ENCODE results near the gene HSD17B12. TPM values are rescaled to one million over a fixed set of nuclear protein-coding genes. Genes with fewer than 3 reads are reported as not detected.
"Not testable (repeated sequence)": the region's sequence is repeated elsewhere in the genome, so short reads cannot be mapped to it uniquely, and the experiment has no call there.

HSD17B12 gene
- 113 TPM for total RNA-seq

DNA sequence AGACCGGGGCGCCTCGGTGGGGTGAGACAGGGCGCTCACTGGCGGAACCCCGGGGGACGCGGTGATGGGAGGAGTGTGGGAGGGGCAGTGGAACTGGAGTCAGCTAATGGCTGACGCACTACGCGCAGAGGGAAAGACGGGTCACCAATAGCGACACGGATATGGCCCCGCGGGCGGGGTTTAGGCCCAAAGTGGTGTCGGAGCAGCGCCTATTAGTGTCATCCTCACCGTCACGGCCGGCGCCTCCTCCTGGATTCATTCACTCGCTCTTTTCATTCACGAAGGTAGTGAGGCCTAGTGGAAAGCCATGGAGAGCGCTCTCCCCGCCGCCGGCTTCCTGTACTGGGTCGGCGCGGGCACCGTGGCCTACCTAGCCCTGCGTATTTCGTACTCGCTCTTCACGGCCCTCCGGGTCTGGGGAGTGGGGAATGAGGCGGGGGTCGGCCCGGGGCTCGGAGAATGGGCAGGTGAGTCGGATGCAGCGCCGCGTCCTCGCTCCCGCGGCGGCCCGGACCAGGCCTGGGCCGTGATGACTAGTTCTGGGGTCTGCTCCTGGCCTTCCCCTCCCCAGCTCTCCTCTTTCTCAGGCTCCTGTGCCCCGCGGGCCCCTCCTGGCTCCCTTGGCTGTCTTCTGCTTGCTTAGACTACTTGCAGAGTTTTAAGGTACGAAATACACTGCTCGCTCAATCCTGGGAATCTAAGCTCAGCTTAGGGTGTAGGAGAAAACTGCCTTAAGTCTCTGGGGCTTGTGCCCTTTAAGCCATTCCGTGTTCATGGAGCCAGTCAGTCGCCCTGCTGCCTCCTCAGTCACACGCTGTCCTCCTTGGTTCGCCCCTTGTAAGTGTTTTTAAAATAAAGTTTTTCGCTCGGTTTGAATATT, at the start of gene HSD17B12:
Gene HSD17B12, plus strand, starts transcription at position 218 of the 880 bp plus-strand sequence. Its CDS starts 90 bp downstream, at position 308.
- DNase-seq (ENCODE audit: low spot score) = peak; percentile 99

- no peak for DNase-seq (ENCODE audit: low spot score)
These were observed 48.8 kb upstream of the HSD17B12 start for GRCh38 chr11:43631732-43632131.

GRCh38 chr11:43632181-43632580, 48.4 kb upstream of the HSD17B12 start:
- no peak for DNase-seq (ENCODE audit: low spot score)

DNA sequence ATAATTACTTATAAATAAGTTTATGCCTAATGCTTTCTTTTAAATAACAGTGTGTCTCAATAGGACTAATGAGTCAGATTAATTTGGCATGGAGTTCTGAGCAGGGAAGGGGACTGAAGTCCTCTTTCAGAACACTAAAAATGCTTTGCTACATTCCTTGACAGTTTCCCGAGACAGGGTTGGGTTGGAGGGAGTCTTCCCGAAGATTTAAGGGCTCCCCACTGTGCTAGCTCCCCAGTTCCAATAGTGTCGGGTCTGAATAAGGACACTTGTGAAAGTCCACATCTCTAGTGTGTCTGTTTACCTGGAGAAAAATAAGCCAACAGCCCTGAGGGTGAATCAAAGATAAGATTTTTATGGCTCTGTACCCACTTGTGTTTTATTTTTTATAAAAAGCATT, 41.8 kb upstream of the HSD17B12 start:
- no peak for DNase-seq (ENCODE audit: low spot score)

DNA sequence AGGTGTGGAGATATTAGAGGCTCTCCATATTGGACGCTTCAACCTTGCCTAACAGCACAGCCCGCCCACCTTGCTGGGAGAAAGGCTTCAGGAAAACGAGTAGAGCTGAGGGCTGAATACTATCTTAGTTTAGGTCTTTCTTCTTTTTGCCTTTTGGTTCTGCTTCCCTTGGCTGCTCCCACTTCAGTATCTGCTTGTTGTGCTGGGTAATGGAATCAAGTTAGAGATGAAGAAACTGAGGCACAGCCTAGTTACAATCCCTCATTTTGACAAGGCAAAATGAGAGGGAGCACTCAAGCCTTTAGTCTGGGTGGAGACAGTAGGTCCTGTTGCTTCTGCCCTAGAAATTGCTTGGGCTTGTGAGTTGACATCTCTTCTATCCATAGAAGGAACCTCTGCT, 41.3 kb upstream of the HSD17B12 start:
- no peak for DNase-seq (ENCODE audit: low spot score)

DNA sequence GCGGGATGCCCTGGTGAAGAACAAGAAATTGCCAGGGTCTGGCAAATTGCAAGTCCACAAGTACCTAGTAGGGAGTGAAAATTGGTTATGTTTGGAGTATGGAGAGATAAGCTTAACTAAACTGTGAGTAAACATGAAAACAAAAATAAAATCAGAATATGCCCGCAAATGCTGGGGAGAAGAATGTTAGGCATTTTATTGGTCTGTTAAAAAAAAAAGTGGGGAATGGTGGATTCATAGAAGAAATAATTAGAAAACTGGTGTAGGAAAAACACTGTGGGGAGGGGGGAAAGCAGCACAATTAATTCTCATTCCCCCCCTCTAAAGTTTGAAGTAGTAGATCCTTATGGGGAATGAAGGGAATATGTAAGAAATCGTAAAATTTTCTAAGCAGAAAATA, 40.6 kb upstream of the HSD17B12 start:
- no peak for DNase-seq (ENCODE audit: low spot score)

- peak; percentile 90 for DNase-seq (ENCODE audit: low spot score)
These were observed 36.5 kb upstream of the HSD17B12 start for GRCh38 chr11:43643898-43644620.

DNA sequence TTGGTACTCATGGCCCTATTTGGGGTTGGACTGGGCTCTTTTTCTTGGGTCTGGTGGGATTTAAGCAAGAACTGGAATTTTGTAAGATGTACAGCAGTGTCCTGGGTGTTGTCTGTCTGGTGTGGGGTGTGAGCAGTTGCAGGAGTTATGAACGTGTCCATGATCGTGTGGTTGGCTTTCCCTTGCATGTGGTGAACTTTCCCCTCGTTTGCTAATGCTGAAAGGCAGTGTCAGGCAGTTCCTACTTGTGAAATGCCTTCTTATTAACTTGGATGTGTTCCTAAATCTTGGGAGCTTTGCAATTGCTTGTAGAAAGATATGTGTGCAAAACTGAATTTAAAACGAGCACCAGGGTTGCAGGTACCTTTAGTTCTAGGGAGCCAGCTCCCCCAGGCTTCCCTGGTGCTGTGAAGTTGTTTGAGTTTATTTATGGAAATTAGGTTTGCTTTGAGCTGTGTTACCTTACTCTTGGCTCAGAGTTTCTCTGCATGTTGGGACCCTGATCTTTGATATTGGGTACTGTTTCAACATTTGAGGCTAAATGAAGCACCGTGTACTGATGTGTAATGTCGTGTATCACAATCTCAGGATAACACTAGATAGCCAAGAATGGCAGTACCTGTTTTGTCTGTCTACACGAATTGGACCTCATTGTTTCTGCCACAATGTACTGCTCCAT, 35.8 kb upstream of the HSD17B12 start:
- no peak for DNase-seq (ENCODE audit: low spot score)

GRCh38 chr11:43646767-43647166, 33.8 kb upstream of the HSD17B12 start:
- no peak for DNase-seq (ENCODE audit: low spot score)

DNA sequence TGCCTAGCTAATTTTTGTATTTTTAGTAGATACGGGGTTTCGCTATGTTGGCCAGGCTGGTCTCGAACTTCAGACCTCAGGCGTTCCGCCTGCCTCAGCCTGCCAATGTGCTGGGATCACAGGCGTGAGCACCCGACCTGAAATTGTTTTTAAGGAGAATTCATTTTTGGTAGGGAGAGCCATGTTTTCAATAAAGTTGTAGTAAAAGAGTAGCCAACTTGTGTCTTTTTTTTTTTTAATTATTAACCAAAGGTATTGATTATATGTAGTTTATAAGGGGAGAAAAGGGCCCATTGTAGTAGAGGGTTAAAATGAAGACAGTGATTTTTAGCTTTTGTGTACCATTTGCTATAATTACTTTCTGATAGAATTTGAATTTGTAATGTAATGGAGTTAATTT, 31.6 kb upstream of the HSD17B12 start:
- DNase-seq (ENCODE audit: low spot score) = no peak

DNA sequence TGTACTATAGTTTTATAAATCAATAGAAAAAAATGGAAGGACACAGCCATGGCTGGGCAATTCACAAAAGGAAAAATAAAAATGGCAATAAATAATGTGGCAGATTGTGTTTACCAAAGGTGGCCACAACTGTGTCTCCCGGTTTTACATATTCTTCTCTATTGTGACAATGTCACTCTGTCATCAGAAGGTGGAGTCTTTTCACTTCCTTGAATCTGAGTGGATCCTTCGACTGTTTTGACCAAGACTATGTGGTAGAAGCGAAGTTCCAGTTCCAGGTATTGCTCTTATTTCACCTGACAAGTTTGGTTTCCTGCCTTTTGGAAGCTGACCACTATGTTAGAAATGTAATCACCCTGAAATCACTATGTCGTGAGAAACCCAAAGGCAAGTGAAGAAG, 31.0 kb upstream of the HSD17B12 start:
- no peak for DNase-seq (ENCODE audit: low spot score)

- DNase-seq (ENCODE audit: low spot score) = no peak
These were observed 30.6 kb upstream of the HSD17B12 start for GRCh38 chr11:43649921-43650320.

DNA sequence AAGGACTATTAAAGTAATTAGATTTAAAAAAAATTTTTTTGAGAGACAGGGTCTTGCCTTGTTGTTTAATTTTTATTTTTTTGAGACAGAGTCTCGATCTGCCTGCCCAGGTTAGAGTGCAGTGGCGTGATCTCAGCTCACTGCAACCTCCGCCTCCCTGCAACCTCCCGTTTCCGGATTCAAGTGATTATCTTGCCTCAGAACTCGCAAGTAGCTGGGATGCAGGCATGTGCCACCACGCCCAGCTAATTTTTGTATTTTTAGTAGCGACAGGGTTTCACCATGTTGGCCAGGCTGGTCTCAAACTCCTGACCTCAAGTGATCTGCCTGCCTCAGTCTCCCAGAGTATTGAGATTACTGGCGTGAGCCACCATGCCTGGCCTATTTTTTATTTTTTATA, 17.5 kb upstream of the HSD17B12 start:
- DNase-seq (ENCODE audit: low spot score) = not testable (repeated sequence)

DNA sequence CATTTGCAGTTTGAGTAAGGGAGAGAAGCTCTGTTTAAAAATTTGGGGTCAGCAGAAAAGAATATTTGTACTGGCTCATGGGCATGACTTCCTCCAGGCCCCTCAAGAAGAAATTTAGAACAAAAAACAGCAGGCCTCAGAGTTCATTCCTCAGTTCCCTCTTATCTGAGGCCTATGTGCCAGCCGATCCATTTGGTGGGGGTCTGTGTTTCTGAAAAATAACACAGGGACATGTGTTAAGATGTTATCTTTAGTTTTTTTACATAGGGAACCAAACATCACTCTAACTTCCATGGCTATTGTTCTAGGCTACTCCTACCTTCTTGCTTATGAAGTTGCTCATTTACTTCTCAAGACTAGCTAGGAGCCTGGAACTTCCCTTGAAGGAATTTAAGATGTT, 16.2 kb upstream of the HSD17B12 start:
- no peak for DNase-seq (ENCODE audit: low spot score)

DNA sequence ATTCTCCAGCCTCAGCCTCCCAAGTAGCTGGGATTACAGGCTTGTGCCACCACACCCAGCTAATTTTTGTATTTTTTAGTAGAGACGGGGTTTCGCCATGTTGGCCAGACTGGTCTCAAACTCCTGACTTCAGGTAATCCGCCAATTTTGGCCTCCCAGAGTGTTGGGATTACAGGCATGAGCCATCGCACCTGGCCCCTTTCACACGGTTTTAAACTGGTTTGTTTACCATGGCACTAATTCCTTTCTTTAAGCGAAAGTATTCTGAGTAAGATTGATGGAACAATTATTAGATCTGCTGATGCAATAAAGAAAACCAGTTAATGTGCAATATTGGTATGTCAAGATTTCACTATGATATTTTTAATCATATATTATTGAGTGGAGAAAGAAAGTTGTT, 9.3 kb upstream of the HSD17B12 start:
- DNase-seq (ENCODE audit: low spot score) = not testable (repeated sequence)

GRCh38 chr11:43674560-43674959, 6.0 kb upstream of the HSD17B12 start:
- DNase-seq (ENCODE audit: low spot score) = no peak

- no peak for DNase-seq (ENCODE audit: low spot score)
These were observed 3.6 kb upstream of the HSD17B12 start for GRCh38 chr11:43676933-43677332.

GRCh38 chr11:43681401-43681942, 934 bp downstream of the HSD17B12 start:
- no peak for DNase-seq (ENCODE audit: low spot score)

DNA sequence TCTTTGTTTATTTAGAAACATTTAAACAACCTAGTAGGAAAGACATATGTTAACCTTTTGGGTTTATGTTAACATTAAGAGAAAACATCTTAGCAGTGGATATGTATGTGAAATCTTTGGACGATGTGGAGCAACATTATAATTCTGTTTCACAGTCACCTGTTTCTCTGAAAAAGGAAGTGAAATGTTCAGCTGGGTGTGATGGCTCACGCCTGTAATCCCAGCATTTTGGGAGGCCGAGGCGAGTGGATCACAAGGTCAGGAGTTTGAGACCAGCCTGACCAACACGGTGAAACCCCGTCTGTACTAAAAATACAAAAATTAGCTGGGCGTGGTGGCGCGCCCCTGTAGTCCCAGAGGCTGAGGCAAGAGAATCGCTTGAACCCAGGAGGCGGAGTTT, 1.5 kb downstream of the HSD17B12 start:
- not testable (repeated sequence) for DNase-seq (ENCODE audit: low spot score)

- no peak for DNase-seq (ENCODE audit: low spot score)
These were observed 4.9 kb downstream of the HSD17B12 start for GRCh38 chr11:43685440-43685839.

- DNase-seq (ENCODE audit: low spot score) = no peak
These were observed 5.7 kb downstream of the HSD17B12 start for GRCh38 chr11:43686207-43686606.

DNA sequence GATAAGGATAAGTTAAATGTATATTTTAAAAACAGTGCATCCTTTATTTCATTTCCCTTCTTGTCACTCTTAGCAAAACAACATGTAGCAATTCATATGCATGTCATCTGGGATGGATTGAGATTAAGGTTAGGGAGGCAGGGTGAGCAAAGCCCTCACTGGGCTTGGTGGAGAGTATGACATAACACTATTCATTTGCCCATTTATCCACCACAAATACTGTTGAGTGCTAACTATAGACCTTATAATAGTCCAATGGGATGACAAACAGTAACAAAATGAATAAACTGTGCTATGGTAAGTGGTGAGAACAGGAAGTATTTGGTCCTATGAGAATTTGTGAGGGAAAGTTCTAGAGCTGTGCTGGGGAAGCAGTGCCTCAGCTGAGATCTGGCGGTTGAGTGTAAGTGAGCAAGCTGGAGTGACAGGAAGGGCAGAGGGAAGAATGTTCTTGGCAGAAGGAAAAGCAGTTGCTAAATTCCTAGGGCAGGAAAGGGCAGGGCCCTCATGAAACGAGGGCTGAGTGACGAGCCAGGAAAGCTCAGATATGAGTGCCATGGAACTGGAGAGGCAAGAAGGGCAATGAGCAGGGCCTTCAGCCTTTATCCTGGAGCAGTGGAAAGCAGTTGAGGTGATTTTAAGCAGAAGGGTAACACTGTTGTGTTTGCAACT, 6.7 kb downstream of the HSD17B12 start:
- peak; percentile 11 for DNase-seq (ENCODE audit: low spot score)
